Activated T-cell treated with anti-CD3 and anti-CD28 coated beads for 1 hour (primary cell): Measurements from ENCODE around the gene NLRC3.
"Not testable (repeated sequence)": the region's sequence is repeated elsewhere in the genome, so short reads cannot be mapped to it uniquely, and the experiment has no call there.

Source experiments
- DNase-seq: peaks from one replicate; pipeline ENCODE4 v3.0.0-alpha.2; 2020; ENCODE audit warnings: low read depth

Gene NLRC3

DNA sequence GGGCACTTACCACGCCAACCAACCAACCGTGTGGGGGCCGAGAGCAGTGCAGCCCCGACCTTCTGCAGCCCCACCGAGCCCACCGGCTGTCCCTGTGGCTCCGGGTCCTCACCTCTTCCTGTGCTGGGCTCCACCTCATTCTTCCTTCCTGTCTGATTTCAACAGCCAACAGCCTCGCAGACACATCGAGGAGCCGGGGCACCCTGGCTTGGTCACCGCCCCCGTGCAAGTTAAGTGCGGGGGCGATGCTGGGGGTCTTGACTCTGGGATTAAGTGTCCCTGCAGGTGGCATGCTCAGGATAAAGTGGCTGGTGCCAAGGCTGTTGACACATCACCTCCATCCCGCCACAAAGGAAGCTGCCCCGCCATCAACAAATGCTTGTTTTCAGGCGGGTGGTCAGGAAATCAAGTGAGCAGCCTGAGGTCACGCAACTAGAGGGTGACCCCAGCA is at the start of gene NLRC3:
TSS of gene NLRC3 (minus strand) at position 102 of the 451 bp plus-strand sequence. CDS start 12,367 bp downstream, outside the sequence.
- DNase-seq: peak; percentile 29

- DNase-seq: no peak
These were observed 48.9 kb upstream of the NLRC3 start for GRCh38 chr16:3625911-3626732.

- DNase-seq: no peak
These were observed 48.1 kb upstream of the NLRC3 start for GRCh38 chr16:3625331-3625730.

GRCh38 chr16:3623642-3624041 is 46.4 kb upstream of the NLRC3 start:
- no peak for DNase-seq

GRCh38 chr16:3618769-3619141 is 41.6 kb upstream of the NLRC3 start:
- DNase-seq: no peak

- DNase-seq: no peak
These were observed 35.6 kb upstream of the NLRC3 start for GRCh38 chr16:3612510-3613466.

DNA sequence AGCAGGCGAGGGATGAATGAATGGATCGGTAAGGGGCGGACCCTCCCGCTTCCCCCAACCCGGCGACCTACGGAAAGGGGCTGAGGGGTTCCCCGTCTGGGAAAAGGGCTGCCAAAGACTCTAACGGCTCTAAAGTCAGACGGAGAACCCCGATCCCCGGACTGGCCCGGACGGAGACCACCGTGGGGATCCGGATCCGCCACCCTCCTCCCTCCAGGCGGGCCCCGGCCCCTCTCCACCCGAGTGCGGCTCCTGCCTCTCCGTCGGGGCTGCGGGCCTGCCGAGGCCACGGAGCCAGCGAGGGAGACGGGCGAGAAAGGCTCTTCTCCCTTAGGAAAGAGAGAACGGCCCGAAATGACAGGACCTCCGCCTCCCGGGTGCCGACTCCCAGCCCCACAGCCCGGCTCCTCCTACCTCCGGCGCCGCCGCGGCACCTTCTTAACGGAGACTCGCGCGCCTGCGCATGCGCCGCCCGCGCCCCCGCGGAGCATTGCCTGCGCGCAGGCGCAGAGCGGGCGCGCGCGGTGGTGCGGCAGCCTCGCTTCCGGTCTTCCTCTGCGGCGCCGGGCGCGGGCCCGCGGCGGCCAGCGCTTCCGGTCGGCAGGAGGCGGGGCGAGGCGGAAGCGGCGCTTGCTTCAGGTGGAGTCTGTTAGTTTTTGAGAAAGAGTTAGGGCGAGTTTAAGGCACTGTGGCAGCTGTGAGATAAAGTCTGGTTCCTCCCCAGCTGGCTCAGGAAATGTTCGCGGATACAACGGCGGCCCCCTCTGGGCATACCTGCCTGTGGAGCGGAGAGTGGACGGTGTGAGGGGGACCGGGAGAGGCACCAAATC is 34.2 kb upstream of the NLRC3 start, which contains the start of gene SLX4:
TSS of gene SLX4 (minus strand) at position 461 of the 830 bp plus-strand sequence. CDS start 2,642 bp downstream, outside the sequence.
- peak; percentile 84 for DNase-seq

GRCh38 chr16:3610698-3611145 is 33.5 kb upstream of the NLRC3 start:
- no peak for DNase-seq

GRCh38 chr16:3609895-3610697 is 32.9 kb upstream of the NLRC3 start:
- DNase-seq: no peak

DNA sequence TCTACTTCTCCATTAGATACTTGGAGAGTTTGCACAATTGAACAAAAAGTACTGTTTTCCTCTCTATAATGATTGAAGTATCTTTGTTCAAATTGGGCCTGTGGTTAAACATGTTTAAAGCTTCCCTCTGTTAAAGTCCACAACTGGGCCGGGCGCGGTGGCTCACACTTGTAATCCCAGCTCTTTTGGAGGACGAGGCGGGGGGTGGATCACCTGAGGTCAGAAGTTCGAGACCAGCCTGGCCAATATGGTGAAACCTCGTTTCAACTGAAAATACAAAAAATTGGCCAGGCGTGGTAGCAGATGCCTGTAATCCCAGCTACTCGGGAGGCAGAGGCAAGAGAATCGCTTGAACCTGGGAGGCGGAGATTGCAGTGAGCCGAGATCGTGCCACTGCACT is 31.8 kb upstream of the NLRC3 start:
- not testable (repeated sequence) for DNase-seq

DNA sequence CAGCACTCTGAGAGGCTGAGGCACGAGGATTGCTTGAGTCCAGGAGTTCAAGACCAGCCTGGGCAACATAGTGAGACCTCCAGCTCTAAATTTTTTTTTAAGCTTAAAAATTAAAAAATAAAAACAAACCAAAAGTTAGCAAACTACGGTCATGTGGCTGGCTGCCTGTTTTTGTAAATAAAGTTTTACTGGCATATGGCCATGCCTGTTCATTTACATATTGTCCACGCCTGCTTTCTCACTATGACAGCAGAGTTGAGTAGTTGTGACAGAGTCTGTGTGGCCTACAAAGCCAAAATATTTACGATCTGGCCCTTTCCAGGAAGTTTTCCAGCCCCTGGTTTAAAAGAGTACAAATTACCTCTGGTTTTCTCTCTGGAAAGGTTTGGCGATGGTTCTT is 30.9 kb upstream of the NLRC3 start:
- no peak for DNase-seq

DNA sequence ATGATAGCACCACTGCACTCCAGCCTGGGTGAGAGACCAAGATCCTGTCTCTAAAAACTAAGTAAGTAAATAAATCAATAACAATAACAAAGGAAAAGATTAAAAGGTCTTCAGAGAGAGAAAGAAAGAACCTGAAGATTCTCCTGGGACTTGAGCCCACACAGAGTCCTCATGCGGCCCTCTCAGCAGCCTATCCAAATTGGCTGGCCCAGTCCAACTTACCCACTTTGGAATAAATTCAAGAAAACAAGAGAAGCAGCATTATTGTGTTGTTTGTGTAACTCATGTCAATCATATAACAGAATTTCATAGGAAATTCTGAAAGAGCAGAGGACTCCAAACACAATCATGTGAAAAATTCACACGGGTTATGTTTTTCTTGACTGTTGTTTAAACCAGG is 30.4 kb upstream of the NLRC3 start:
- no peak for DNase-seq

GRCh38 chr16:3607161-3607560 is 30.0 kb upstream of the NLRC3 start:
- no peak for DNase-seq

- DNase-seq: no peak
These were observed 29.2 kb upstream of the NLRC3 start for GRCh38 chr16:3606441-3606840.

- no peak for DNase-seq
These were observed 25.1 kb upstream of the NLRC3 start for GRCh38 chr16:3602320-3602653.

GRCh38 chr16:3601614-3602319 is 24.6 kb upstream of the NLRC3 start:
- no peak for DNase-seq

DNA sequence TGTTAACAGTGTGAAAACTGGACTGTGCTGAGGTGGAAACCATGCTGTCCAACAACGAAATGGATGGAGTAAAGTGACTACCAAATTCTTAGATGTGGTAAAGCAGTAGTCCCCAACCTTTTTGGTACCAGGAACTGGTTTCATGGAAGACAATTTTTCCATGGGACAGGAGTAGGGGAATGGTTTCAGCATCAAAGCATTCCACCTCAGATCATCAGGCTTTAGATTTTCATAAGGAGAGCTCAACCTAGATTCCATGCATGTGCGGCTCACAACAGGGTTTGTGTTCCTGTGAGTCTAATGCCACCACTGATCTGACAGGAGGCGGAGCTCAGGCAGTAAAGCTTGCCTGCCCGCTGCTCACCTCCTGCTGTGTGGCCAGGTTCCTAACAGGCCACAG is 22.7 kb upstream of the NLRC3 start:
- DNase-seq: no peak

- no peak for DNase-seq
These were observed 21.9 kb upstream of the NLRC3 start for GRCh38 chr16:3599121-3599520.

DNA sequence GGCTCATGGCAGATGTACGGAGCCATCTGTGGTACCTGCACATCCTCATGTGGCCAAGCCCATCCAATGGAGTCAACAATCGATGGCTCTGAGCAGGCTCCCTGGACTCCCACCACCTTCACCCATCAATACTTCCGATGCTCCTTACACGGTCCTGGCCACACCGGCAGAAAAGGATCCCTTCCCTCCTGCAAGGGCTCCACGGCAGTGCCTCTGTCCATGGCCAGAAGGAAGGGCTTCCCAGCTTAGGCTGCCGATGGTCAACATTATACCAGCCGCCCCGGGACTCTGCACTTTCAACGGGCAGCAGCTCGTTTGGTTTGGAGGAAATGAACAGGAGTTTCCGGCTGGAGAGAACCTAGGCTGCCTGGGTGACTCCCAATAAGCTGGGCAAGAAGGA is 21.0 kb upstream of the NLRC3 start:
- DNase-seq: no peak

DNA sequence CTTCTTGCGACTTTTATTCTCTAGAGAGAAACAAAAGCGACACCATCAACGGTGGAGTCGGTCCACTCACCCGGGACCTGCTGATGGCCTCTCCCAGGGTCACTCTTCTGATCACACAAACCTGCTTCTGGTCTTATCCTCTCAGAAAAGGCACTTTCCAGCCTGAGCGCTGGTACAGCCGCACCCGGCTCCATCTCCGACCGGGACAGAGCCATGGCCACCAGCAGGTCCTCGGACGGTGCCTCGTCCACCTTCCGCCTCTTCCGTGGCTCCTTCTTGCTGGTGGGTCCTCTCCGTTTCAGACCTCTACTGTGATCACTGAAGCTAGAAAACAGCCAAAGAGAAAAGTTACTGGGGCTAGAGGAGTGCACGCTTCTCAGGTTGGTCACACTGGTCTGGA is 20.5 kb upstream of the NLRC3 start:
- DNase-seq: no peak
